Measurements from ENCODE around the gene KRTAP10-8.
"Not testable (repeated sequence)": the region's sequence is repeated elsewhere in the genome, so short reads cannot be mapped to it uniquely, and the experiment has no call there.

KRTAP10-8 gene

GRCh38 chr21:44618504-44618903 is 6.6 kb downstream of the KRTAP10-8 start:
- no peak for DNase-seq (ENCODE audit: low read depth)

- peak; percentile 49 for DNase-seq (ENCODE audit: low read depth)
These were observed 7.0 kb downstream of the KRTAP10-8 start for GRCh38 chr21:44618909-44619308.

- DNase-seq (ENCODE audit: low read depth) = no peak
These were observed 8.0 kb downstream of the KRTAP10-8 start for GRCh38 chr21:44619886-44620285.

- no peak for DNase-seq (ENCODE audit: low read depth)
These were observed 11.7 kb downstream of the KRTAP10-8 start for GRCh38 chr21:44623575-44623974.

- DNase-seq (ENCODE audit: low read depth) = no peak
These were observed 13.9 kb downstream of the KRTAP10-8 start for GRCh38 chr21:44625756-44626155.

GRCh38 chr21:44626262-44626661 is 14.4 kb downstream of the KRTAP10-8 start:
- DNase-seq (ENCODE audit: low read depth) = no peak

- DNase-seq (ENCODE audit: low read depth) = no peak
These were observed 14.8 kb downstream of the KRTAP10-8 start, which contains the start of gene KRTAP10-9 for GRCh38 chr21:44626673-44627143. KRTAP10-9 (plus strand) TSS chr21:44627093; CDS start chr21:44627172, 79 bp downstream.

- DNase-seq (ENCODE audit: low read depth) = not testable (repeated sequence)
These were observed 15.4 kb downstream of the KRTAP10-8 start for GRCh38 chr21:44627181-44627822.

GRCh38 chr21:44627831-44628233 is 16.0 kb downstream of the KRTAP10-8 start:
- DNase-seq (ENCODE audit: low read depth) = not testable (repeated sequence)

GRCh38 chr21:44628707-44629391 is 17.0 kb downstream of the KRTAP10-8 start:
- DNase-seq (ENCODE audit: low read depth) = no peak

- DNase-seq (ENCODE audit: low read depth) = no peak
These were observed 18.6 kb downstream of the KRTAP10-8 start for GRCh38 chr21:44630440-44630839.

- DNase-seq (ENCODE audit: low read depth) = no peak
These were observed 20.2 kb downstream of the KRTAP10-8 start for GRCh38 chr21:44632067-44632466.

- DNase-seq (ENCODE audit: low read depth) = no peak
These were observed 24.5 kb downstream of the KRTAP10-8 start for GRCh38 chr21:44636209-44637017.

GRCh38 chr21:44637018-44637850 is 25.4 kb downstream of the KRTAP10-8 start, which contains the start of gene KRTAP10-10:
KRTAP10-10 (plus strand) TSS chr21:44637356; CDS start chr21:44637418, 62 bp downstream.
- no peak for DNase-seq (ENCODE audit: low read depth)

GRCh38 chr21:44637851-44638348 is 26.0 kb downstream of the KRTAP10-8 start:
- DNase-seq (ENCODE audit: low read depth) = not testable (repeated sequence)

GRCh38 chr21:44638506-44639330 is 26.8 kb downstream of the KRTAP10-8 start:
- DNase-seq (ENCODE audit: low read depth) = not testable (repeated sequence)

- DNase-seq (ENCODE audit: low read depth) = no peak
These were observed 27.4 kb downstream of the KRTAP10-8 start for GRCh38 chr21:44639331-44639655.

- DNase-seq (ENCODE audit: low read depth) = no peak
These were observed 28.9 kb downstream of the KRTAP10-8 start for GRCh38 chr21:44640761-44641160.

GRCh38 chr21:44643741-44644310 is 31.9 kb downstream of the KRTAP10-8 start:
- DNase-seq (ENCODE audit: low read depth) = no peak

GRCh38 chr21:44644878-44645277 is 33.0 kb downstream of the KRTAP10-8 start:
- DNase-seq (ENCODE audit: low read depth) = no peak
